Measurements from ENCODE around the gene ZNF214.

- TF ChIP-seq, protein P1, sequence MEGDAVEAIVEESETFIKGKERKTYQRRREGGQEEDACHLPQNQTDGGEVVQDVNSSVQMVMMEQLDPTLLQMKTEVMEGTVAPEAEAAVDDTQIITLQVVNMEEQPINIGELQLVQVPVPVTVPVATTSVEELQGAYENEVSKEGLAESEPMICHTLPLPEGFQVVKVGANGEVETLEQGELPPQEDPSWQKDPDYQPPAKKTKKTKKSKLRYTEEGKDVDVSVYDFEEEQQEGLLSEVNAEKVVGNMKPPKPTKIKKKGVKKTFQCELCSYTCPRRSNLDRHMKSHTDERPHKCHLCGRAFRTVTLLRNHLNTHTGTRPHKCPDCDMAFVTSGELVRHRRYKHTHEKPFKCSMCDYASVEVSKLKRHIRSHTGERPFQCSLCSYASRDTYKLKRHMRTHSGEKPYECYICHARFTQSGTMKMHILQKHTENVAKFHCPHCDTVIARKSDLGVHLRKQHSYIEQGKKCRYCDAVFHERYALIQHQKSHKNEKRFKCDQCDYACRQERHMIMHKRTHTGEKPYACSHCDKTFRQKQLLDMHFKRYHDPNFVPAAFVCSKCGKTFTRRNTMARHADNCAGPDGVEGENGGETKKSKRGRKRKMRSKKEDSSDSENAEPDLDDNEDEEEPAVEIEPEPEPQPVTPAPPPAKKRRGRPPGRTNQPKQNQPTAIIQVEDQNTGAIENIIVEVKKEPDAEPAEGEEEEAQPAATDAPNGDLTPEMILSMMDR (IDR thresholded peaks at IDR 0.05), result no peak
- TF ChIP-seq POLR2A (IDR thresholded peaks at IDR 0.05) (no peak), POLR2AphosphoS5 (IDR thresholded peaks at IDR 0.05) (no peak), EP300 (IDR thresholded peaks at IDR 0.05) (no peak)
Observed at GRCh38 chr11:6986487-6986886, 33.7 kb downstream of the ZNF214 start.
